ENCODE measurements around the gene DRICH1. TPM values are rescaled to one million over a fixed set of nuclear protein-coding genes. Genes with fewer than 3 reads are reported as not detected.
"Not testable (repeated sequence)": the region's sequence is repeated elsewhere in the genome, so short reads cannot be mapped to it uniquely, and the experiment has no call there.

The DRICH1 gene
- polyA plus RNA-seq, 5 donors = 2.5 to 5.1 (median 3.2) TPM

DNA sequence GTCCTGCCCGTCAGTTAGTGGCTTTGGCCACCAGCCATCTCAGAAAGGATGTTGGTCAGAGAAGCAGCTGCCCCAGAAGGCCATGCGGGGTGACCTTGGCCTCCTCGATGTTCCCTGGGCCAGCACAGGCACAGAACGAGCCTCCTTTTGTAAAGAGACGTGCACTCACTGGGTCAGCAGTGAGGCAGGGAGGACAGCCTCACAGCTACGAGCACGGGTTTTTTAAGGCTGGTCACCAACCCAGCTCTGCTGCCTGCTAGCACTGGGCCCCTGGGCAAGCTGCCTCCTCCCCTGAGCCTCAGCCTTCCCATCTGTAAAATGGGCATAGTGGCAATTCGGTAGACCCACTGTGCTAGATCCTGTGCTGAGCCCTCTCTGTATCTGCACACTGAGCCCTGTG is 62.8 kb downstream of the DRICH1 start:
- no peak for DNase-seq

DNA sequence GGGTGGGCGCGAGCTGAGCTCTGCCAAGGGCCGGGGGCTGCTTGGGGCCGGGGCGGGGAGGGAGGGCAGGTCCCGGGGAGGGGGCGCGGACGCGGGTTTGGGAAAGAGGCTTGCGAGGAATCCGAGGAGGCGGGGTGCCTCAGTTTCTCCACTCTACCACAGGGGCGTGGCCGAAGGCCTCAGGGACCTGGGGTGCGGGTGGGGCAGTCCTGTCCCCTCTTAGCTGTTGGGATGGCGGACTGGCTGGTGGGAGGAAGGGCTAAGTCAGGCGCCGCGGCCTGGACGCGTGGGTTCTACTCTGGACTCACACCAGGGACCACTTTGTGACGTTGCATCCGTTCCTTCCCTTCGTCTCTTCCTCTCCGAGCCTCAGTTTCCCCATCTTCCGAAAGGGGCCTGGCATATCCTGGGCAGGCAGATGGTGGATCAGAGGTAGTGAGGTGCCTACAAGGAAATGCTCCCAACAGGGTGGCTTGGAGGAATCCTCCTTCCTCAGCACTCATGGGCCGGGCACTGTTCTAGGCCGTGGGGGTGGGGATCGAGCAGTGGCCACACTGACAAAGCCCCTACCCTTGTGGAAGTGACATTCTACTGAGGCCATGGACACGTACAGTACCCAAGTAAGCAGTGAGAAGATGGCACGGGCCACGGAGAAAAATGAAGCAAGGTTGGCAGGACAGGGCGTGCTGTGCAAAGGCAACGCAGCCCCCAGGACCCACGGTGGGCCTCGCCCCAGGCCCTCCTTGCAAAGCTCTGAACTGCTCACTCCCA is 65.2 kb downstream of the DRICH1 start:
- DNase-seq = no peak

DNA sequence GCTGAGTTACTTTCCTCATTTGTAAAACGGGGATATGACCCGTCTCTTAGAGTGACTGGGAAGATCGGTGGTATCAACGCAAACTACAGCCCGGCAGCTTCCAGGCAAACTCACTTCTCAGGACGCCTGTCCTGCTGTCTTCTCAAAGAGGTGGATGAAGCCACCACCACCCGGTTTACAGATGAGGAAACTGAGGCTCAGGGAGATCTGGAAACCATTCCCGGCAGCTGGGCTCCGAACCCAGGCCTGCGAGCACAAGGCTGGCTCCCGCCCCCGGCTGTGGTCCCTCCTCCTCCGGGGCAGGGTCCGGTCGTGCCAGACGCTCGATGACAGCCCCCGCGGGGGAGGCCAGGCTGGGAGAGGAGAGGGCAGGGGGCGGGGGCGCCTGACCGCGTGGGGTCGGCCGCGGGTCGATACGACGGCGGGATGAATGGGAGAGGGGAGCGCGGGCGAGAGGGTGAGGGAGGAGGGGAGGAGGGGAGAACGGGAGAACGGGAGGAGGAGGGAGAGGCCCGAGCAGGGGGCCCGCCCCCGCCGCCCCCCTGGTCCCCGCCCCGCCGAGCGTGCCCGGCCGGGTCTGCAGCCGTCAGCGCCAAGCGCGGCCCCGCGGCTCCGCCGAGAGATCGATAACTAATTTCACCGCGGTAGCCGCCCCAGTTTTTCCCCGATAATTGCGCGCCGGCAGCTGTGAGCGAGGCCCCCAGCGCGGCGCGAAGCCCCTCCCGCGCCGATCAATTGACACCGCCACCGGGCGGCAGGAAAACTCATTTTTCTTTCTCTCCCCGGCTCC is 66.0 kb downstream of the DRICH1 start:
- DNase-seq = peak; percentile 20 to 26

DNA sequence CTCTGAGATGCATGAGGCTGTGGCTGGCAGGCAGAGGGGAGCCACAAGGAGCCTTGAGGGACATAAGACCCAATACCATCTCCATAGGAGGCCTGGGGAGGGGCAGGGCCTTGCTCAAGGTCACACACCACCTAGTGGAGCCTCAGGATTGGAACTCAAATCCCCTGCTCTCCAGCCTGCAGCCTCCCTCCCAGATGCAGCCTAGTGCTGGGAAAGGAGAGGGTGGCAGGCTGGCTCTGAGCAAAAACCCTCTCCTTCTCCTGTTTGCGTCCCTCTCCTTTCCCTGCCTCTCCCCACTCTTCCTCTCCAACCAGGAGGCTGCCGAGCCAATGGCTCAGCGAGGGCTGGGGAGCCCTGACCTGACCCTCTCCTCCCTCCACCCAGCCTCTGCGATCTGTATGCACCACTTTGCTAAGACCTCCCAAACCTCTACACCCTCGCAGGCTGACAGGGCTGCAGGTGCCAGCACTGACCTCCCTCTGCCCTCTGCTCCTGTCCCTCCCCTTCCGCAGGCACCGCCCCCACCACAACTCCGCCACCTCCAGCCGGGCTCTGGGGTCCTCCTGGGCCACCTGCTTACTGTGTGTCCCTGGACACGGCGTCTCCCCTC is 66.7 kb downstream of the DRICH1 start:
- no peak for DNase-seq

DNA sequence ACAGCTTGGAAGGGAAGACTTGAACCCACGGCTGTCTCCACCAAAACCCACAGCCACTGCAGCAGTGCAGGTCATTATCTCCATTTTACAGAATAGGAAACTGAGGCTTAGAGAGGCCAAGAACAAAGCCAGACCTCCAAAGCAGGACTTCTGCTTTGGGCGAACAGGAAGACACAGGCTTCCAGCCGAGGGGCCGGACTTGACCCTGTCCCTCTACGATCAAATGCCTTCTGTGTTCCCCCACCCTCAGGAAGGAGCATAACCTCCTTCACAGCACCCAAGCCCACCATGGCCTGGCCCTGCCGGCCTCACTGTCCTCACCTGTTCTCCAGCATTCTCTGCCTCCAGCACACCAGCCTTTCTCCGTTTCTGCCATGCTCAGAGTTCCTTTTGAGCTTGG is 67.8 kb downstream of the DRICH1 start:
- DNase-seq = no peak

DNA sequence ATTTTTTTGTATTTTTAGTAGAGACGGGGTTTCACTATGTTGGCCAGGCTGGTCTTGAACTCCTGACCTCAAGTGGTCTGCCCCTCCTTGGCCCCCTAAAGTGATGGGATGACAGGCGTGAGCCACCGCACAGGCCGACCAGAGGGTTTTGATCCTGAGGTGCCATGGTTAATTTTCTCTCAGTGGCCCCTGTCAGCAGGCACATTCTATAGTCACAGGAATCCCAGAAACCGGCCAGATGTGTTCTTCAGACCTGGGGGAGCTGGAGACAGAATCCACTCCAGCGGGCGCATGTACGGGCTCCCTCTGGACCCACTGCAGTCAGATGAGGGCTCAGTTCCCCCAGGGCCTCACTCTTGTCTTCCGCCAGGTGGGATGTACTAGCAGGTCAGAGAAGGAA is 69.0 kb downstream of the DRICH1 start:
- DNase-seq = no peak

DNA sequence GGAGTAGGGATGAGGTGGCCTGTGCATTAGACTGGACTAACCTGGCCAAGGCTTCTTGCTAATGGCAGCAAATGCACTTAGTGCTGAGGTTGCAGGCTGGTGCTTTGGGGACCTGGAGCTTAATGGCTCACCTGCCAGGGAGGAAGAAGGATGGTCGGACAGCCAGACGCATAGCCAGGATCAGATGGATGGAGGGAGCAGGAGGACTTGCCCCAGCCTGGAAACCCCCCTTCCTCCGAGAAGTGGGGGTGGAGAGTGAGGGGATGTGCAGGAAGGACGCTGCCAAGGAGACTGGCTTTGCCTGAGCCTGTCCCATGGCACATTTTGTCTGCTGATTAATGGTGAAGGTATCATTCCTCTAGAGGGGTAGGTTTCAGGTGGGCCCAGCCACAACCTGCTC is 69.9 kb downstream of the DRICH1 start:
- DNase-seq = no peak

DNA sequence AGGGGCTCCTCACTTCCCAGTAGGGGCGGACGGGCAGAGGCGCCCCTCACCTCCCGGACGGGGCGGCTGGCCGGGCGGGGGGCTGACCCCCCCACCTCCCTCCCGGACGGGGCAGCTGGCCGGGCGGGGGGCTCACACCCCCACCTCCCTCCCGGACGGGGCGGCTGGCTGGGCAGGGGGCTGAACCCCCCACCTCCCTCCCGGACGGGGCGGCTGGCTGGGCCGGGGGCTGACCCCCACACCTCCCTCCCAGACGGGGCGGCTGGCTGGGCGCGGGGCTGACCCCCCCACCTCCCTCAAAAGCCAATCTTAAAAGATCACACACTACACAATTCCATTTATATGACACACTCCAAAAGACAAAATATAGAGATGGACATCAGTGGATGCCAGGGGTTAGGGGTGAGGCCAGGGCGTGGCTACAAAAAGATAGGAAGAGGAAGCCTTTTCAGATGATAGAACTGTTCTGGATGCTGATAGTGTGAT is 71.1 kb downstream of the DRICH1 start:
- DNase-seq = not testable (repeated sequence)

DNA sequence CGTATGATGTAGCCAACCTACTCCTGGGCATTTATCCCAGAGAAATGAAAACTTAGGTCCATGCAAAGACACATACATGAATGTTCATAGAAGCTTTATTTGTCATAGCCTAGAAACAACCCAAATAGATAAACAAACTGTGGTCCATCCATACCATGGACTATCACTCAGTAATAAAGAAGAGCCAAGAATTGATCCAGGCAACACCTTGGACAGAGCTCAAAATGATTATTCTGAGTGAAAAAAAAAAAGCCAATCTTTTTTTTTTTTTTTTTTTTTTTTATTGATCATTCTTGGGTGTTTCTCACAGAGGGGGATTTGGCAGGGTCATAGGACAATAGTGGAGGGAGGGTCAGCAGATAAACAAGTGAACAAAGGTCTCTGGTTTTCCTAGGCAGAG is 71.9 kb downstream of the DRICH1 start:
- DNase-seq = not testable (repeated sequence)

Other genes starting within 250 kb of the DRICH1 start
- 1 to 10 TPM in 2 of 5 donors, under 1 TPM in 3; 0.28 to 1.8 (median 0.47) TPM for gene IGLL1, start 52.0 kb downstream of the DRICH1 start, polyA plus RNA-seq (ENCODE audit: insufficient read depth in 1 of 5, insufficient read length in 5 of 5, low replicate concordance in 1 of 5)
- gene RGL4, start 58.7 kb upstream of the DRICH1 start, polyA plus RNA-seq (ENCODE audit: insufficient read depth in 1 of 5, insufficient read length in 5 of 5, low replicate concordance in 1 of 5) = 1 to 10 TPM; 2.7 to 5.0 (median 4.1) TPM
- gene ZNF70, start 118.8 kb upstream of the DRICH1 start, polyA plus RNA-seq (ENCODE audit: insufficient read depth in 1 of 5, insufficient read length in 5 of 5, low replicate concordance in 1 of 5) = 10 to 100 TPM in 1 of 5 donors, 1 to 10 TPM in 4; 6.8 to 10.0 (median 7.1) TPM
- gene VPREB3, start 122.1 kb upstream of the DRICH1 start, polyA plus RNA-seq (ENCODE audit: insufficient read depth in 1 of 5, insufficient read length in 5 of 5, low replicate concordance in 1 of 5) = under 1 TPM in 3 of 5 donors, not detected in 2; 0.61 to 0.91 (median 0.76) TPM
- gene C22orf15, start 130.7 kb upstream of the DRICH1 start, polyA plus RNA-seq (ENCODE audit: insufficient read depth in 1 of 5, insufficient read length in 5 of 5, low replicate concordance in 1 of 5) = 1 to 10 TPM; 3.7 to 8.6 (median 7.2) TPM
- 10 to 100 TPM; 18.4 to 38.4 (median 24.0) TPM for gene CHCHD10, start 135.7 kb upstream of the DRICH1 start, polyA plus RNA-seq (ENCODE audit: insufficient read depth in 1 of 5, insufficient read length in 5 of 5, low replicate concordance in 1 of 5)
- gene MMP11, start 140.5 kb upstream of the DRICH1 start, polyA plus RNA-seq (ENCODE audit: insufficient read depth in 1 of 5, insufficient read length in 5 of 5, low replicate concordance in 1 of 5) = 10 to 100 TPM in 2 of 5 donors, 1 to 10 TPM in 3; 7.5 to 12.5 (median 9.4) TPM
- 100 to 1,000 TPM; 142 to 157 (median 143) TPM for gene SMARCB1, start 154.6 kb upstream of the DRICH1 start, polyA plus RNA-seq (ENCODE audit: insufficient read depth in 1 of 5, insufficient read length in 5 of 5, low replicate concordance in 1 of 5)
- 1 to 10 TPM; 3.5 to 5.3 (median 3.9) TPM for gene DERL3, start 206.7 kb upstream of the DRICH1 start, polyA plus RNA-seq (ENCODE audit: insufficient read depth in 1 of 5, insufficient read length in 5 of 5, low replicate concordance in 1 of 5)
- 10 to 100 TPM; 14.9 to 24.0 (median 19.8) TPM for gene SLC2A11, start 225.6 kb upstream of the DRICH1 start, polyA plus RNA-seq (ENCODE audit: insufficient read depth in 1 of 5, insufficient read length in 5 of 5, low replicate concordance in 1 of 5)

Measured in right lung (tissue), 5 donors.